SH-SY5Y (cell line): Measurements from ENCODE around the gene SYTL4.
A peak's percentile ranks its signal among the peaks of the same experiment; 100 is the strongest.

ENCODE experiments used
- GATA2 ChIP-seq: IDR thresholded peaks from 2 replicates; pipeline ENCODE4 v1.6.1; 2011; ENCODE audit warnings: mild to moderate bottlenecking, low read depth, low read length
- GATA3 ChIP-seq: IDR thresholded peaks from 2 replicates; pipeline ENCODE4 v1.6.1; 2011; ENCODE audit warnings: low read depth, mild to moderate bottlenecking, low read length, moderate library complexity

GRCh38 chrX:100695302-100695701 is 36.6 kb downstream of the SYTL4 start:
- TF ChIP-seq GATA2 (peak; percentile 26; the same call in 1 of the 2 replicates), GATA3 (peak; percentile 50; the same call in 1 of the 2 replicates)
